Lower leg skin (tissue), 4 donors: ENCODE data around the gene RCE1. TPM values are rescaled to one million over a fixed set of nuclear protein-coding genes. Genes with fewer than 3 reads are reported as not detected.

ENCODE experiments used
- DNase-seq, 2 donors: peaks; one replicate each; pipeline ENCODE4 v3.0.0-alpha.2; 2019; ENCODE audit warnings: low spot score in 2 of 2
- H3K4me3 ChIP-seq: fragments of 200-600 bp; sonication (generic); 2 replicates; pipeline ENCODE4 v1.5.1; 2017; ENCODE audit warnings: mild to moderate bottlenecking, low read depth; ENCODE audit not compliant: poor library complexity, severe bottlenecking
- POLR2A ChIP-seq, 2 donors: fragments of 450-650 bp; IDR thresholded peaks; one replicate each; pipeline ENCODE4 v1.6.1; 2016 to 2017; ENCODE audit warnings: antibody characterized with exemption in 2 of 2, mild to moderate bottlenecking in 1 of 2, moderate library complexity in 1 of 2
- WGBS, 2 donors: methylation state at CpG; one replicate each; pipeline ENCODE4 v1.1.5; 2018; 5-methylcytosine and 5-hydroxymethylcytosine counted together
- intact Hi-C: fragments of 100-400 bp; cut with DNase I; formaldehyde crosslinking; loops from one replicate; pipeline ENCODE4 v1.15.0; 2023; ENCODE audit warnings: low total_unique reads
- total RNA-seq, 4 donors: library from RNA; depleted of rRNA; stranded (reverse); fragments of >200 nt; gene quantifications; one replicate each; pipeline ENCODE4 v1.1.0, GENCODE V29; 2016
- TF ChIP-seq, protein P1 (sequence below), 3 donors: fragments of 450-650 bp; IDR thresholded peaks; one replicate each; pipeline ENCODE4 v1.5.1; 2016; ENCODE audit warnings: antibody characterized with exemption in 3 of 3, mild to moderate bottlenecking in 3 of 3, moderate library complexity in 2 of 3

RCE1 gene
- total RNA-seq, 4 donors from 2014 or later, result 23.8 to 32.8 (median 29.7) TPM

DNA sequence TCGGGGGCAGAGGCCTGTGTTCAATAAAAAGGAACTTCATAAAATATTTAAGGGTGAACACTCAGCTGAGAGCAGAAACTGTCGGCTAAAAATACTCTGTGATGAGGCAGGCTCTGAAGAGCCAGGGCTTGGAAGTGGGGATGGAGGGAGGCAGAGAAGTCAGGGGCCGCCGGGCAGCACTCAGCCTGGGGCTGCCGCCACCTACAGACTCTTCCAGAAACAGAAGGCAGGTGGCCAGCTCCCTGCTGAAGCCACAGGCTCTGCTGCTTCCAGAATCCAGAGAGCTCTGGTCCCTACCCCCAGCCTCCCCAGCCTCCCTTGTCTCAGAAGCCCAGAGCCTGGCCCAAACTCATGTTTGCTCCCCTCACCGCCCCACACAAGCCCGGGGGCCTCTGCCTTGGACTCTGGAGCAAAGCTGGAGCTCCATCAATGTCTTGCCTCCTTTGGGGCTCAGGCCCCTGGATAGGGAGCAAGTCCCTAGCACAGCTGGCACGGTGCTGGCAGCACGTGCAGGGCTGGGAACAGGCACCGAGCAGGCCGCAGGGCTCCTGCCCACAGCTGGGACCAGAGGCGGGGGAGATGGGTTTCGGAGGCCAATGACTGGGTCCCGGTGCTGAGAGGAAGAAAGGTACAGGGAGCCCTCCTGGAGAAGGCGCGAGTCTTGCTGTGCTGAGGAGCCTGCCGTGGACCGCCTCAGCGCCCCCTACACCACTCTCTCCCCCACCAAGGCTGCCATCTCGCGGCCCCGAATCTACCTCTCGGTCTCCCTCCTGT, 21.9 kb downstream of the RCE1 start:
- H3K4me3 ChIP-seq, result no peak overlapping the region
- TF ChIP-seq POLR2A (IDR thresholded peaks at IDR 0.05), result no peak
- TF ChIP-seq, protein P1, sequence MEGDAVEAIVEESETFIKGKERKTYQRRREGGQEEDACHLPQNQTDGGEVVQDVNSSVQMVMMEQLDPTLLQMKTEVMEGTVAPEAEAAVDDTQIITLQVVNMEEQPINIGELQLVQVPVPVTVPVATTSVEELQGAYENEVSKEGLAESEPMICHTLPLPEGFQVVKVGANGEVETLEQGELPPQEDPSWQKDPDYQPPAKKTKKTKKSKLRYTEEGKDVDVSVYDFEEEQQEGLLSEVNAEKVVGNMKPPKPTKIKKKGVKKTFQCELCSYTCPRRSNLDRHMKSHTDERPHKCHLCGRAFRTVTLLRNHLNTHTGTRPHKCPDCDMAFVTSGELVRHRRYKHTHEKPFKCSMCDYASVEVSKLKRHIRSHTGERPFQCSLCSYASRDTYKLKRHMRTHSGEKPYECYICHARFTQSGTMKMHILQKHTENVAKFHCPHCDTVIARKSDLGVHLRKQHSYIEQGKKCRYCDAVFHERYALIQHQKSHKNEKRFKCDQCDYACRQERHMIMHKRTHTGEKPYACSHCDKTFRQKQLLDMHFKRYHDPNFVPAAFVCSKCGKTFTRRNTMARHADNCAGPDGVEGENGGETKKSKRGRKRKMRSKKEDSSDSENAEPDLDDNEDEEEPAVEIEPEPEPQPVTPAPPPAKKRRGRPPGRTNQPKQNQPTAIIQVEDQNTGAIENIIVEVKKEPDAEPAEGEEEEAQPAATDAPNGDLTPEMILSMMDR (IDR thresholded peaks at IDR 0.05), result no peak
- intact Hi-C loops, result no loop called here
- 84 to 90% methylated on average over 21 of the region's 23 CpGs for WGBS, 2 donors
- DNase-seq, result no peak

DNA sequence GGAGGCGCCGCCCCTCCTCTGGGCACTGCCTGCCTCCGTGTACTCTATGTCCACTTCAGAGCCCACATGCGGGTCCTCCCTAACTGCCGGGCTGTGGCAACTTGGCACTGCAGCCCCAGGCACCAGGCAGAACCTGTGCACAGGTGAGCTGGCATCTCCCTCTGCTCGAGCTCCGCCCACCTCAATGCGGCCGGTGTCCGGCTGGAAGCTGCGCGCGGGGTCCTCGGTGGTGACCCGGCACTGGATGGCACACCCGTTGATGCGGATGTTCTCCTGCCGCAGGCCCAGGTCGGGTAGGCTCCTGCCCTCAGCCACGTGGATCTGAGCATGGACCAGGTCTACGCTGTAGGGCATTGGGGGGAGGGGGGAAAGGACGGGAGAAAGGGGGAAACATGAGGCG, 22.8 kb downstream of the RCE1 start:
- WGBS, 2 donors, result 91 to 95% methylated on average over 14 to 20 of the region's 23 CpGs
- H3K4me3 ChIP-seq, result no peak overlapping the region
- no peak for DNase-seq
- intact Hi-C loops, result no loop called here
- TF ChIP-seq, protein P1 (IDR thresholded peaks at IDR 0.05), result no peak
- no peak for TF ChIP-seq POLR2A (IDR thresholded peaks at IDR 0.05)

DNA sequence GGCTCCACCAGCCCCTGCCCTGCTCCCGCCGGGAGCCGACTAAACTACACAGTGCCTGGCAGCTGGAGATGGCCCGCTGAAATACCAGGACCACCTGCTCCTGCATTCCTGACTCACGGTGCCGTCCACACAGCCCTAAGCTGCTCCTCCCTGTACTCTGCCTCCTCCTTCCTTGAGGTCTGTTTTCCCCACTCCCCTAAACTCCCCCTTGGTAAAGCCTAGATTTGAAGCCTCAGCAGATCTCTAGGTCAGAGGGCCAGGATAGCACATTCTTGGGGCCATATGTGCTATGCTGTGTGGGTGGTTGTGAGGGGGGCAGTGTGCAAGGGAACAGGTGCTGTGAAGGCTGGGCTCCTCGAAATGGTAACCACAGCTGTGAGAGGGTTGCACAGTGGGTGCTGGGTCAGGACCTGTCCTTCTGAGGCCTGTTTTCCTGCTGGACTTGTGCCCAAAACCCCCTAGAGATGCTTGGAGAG, 23.3 kb downstream of the RCE1 start:
- no peak overlapping the region for H3K4me3 ChIP-seq
- no peak for DNase-seq
- intact Hi-C loops, result no loop called here
- TF ChIP-seq, protein P1 (IDR thresholded peaks at IDR 0.05), result no peak
- no peak for TF ChIP-seq POLR2A (IDR thresholded peaks at IDR 0.05)
- 90 to 91% methylated on average over 7 of the region's 7 CpGs for WGBS, 2 donors

DNA sequence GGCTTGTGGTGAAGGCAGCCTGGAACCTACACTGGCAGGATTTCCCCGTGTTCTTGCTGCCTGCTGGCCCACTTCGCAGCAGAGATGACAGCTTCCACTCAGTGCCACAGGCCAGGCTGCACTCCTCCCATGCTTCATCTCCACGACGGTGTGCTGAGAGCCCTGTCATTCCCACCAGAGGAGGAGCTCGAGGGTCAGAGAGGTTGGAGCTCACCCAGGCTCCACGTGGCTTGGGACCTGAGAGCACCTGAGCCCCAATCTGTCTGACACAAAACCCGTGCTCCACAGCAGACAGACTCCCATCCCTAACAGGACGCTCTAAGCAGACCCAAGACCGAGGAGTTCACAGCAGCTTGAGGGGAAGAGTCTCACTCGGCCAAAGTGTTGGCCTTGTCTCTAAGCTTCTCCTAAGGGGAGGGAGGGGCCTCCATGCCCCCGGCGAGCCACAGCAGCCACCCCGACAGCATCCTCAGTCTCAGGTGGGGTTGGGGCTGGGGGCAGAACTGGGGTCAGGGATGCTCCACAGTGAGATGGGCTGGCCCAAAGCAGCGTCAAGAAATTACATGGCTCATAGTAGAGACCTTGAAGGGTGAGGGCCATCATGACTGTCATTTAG, 24.3 kb downstream of the RCE1 start:
- TF ChIP-seq POLR2A (IDR thresholded peaks at IDR 0.05), result no peak
- TF ChIP-seq, protein P1 (IDR thresholded peaks at IDR 0.05), result no peak
- DNase-seq, result no peak
- intact Hi-C loops, result no loop called here
- H3K4me3 ChIP-seq, result no peak overlapping the region
- 83 to 91% methylated on average over 8 to 14 of the region's 14 CpGs for WGBS, 2 donors

DNA sequence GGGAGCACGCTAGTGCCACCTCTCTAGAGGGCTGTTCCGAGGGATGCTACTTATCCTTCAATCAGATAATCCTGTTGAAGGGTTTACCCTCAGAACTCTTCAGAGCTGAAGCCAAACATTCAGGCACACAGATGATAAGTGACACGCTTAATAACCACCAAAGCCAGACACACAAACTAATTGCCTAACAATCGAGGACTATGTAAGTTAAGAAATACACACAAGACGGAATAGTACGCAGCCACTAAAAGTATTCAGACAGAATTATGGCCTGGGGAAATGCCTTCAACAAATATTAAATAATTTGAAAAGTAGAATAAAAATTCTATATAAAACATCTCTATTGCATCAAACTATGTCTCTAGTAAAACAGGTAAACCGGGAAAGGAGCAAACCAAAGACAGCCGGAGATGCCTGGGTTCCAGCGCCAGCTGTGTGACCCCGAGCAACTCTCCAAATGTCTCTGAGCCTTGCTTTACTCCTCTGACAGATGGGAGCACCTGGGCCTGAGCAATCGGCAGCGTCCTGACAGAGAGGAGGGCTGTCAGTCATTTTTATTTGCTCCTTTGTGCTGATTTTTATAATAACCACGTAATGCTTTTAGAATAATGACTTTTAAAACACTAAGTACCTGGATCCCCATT, 25.0 kb downstream of the RCE1 start:
- H3K4me3 ChIP-seq, result no peak overlapping the region
- WGBS, 2 donors, result 91 to 94% methylated on average over 13 of the region's 13 CpGs
- no peak for DNase-seq
- intact Hi-C loops, result no loop called here
- TF ChIP-seq, protein P1 (IDR thresholded peaks at IDR 0.05), result no peak
- no peak for TF ChIP-seq POLR2A (IDR thresholded peaks at IDR 0.05)
